T-helper 2 cell (primary cell): ENCODE data around the gene SLC6A11.

Experiments
- DNase-seq, 5 experiments: peaks; one replicate each; pipeline versions ENCODE4 v3.0.0 to v3.0.0-alpha.2; 2012 to 2022
- total RNA-seq, 2 donors: gene quantifications; one replicate each; lab custom pipeline; 2026; lab: John Stamatoyannopoulos, UW

SLC6A11 gene
- total RNA-seq, result 0 reads per million in 2 donors

- no peak for DNase-seq
Observed at GRCh38 chr3:10816019-10816862, at the start of gene SLC6A11. Gene SLC6A11, plus strand, starts transcription at chr3:10816228. Its CDS starts 38 bp downstream, at chr3:10816266.

DNA sequence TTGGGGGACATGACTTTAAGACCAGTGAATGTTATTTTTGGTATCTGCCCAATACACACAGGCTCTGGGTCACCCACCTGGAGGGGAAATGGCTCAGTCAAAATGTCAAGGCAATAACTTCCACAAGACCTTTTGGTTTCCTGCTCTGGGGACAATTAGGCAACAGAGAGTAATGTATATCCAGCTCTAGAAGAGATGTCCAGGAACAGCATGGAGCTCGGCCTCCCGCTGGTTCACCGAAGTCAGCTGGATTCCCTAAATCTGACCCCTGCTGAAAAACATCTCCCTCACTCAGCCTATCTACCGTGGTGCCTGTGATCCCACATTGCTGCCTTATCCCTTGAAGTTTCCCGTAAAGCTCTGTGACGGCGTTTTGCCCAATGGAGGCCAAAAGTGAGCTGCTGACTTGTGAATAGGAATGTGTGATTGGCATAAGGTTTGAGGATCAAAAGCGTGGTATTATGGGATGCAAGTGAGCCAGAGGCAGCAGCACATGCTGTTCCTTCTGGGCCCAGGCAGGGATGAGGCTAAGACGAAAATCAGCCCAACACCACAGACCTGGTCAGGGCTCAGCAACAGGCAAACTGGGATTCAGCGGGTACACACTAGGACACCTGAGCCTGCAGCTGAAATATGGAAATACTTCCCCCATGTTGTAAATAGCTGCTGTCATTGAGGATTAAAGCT, 47.2 kb upstream of the SLC6A11 start:
- no peak for DNase-seq

GRCh38 chr3:10770547-10770946, 45.5 kb upstream of the SLC6A11 start:
- no peak for DNase-seq

DNA sequence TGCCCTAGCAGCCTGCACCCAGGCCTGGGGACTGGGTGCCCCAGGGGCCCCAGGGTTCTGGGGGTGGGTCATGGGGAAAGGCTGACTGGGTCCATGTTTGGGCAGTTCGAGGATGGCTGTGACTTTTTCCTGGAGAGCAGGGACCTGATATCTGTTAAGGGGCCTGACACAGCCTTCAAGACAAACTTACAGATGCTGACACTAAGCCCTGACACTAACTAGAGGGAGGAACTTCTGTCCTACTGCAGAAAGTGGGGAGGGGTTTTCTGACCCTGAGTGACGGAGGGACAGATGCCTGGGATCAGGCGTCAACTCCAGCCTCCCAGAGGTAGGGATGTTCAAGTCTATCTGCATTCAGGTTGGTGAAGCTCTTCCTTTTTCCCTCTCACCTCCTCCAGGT, 45.0 kb upstream of the SLC6A11 start:
- no peak for DNase-seq

DNA sequence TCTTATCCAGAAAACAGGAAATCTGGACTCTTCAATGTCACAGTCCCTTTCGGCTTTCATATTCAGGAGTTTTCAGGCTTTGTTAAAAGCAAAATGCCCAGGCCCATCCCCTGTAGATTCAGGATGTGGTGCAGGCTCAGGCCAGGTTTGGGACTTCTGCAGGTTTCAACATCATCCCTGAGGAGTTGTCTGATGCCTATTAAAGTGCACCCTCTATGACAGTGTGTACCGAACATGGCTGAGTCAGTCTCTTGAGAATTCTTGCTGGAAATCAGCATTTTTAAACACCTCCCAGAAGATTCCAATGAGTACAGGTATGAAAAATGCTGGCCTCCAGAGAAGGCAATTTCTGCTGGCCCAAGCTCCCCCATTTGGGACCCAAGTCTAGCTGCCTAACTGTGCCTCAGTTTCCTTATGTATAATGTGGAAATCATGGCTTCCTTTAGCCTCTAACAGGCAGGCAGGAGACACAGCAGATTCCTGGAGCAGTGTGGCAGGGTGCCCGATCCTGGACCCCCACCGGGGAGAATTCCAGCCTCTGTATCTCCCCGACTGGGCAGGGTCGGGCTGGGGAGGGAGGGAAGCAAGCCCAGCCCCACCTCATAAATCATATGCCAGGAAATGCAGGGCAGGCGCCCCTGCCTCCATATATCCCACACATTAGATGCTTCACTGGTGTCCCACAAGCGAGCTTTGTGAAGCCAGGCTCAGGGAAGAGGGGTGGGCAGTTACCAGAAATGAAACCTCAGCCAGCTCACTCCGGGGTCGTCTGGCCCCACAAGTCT, 44.4 kb upstream of the SLC6A11 start:
- DNase-seq, result no peak

- DNase-seq, result no peak
Observed at GRCh38 chr3:10772271-10773161, 43.5 kb upstream of the SLC6A11 start.

DNA sequence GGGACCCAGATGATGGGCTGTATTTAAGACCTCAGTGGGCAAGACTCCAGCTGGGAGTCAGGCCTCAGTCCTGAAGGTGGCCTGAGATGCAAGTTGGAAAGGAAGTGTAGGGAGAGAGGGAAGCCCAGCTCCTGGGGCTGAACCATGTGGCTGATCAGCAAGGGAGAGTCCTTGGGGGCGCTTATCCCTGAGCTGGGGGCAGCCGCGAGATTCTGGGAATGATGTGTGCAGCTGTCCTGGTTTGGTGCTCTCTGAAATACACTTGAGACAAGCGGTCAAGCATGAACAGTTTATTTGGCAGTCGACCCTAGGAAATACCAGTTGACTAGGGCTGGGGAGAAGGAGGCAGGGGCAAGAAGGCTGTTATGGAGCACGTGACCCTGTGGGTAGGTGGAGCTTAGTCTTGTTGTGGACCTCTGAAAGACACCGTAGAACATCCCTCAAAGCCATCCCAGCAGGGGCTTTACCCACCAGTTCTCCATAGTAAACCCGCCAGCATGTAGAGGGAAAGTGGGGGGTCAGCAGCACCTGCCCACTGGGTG, 41.8 kb upstream of the SLC6A11 start:
- no peak for DNase-seq

DNA sequence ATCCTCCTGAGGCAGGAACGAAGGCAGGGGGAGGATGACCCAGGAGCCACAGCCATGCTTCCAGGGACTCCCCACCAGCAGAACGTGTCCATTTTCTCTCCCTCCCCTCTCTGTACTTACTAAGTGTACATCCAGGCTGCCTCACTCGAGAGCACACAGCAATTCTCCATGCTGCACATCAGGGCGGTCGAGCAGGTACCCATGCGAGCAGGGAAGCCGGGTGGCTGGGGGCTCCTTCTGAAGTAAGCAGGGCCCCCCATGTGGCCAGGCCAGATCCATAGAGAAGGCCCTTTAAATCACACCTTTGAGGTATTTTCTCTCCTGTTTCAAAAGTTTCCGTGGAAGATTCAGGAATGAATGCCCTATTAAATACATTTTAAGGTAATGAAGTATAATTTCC, 41.2 kb upstream of the SLC6A11 start:
- DNase-seq, result no peak

DNA sequence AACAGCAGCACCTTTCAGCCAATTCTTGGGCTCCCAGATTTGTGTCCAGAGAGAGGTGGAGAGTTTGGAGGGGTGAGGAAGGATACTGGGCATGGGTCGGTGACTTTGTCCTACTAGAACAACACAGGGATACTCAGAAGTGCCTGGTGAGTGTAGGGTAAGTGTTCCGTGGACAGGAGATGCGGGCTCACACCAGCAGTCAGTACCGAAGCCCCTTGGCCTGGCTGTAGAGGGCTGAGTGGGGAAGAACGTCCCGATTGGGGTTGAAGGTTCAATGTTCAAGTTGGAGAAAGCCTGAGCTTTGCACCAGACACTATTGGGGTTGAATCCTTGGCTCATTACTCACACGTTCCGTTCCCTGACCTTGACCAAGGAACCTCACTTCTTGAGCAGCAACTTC, 40.8 kb upstream of the SLC6A11 start:
- no peak for DNase-seq

- no peak for DNase-seq
Observed at GRCh38 chr3:10775828-10776227, 40.2 kb upstream of the SLC6A11 start.

DNA sequence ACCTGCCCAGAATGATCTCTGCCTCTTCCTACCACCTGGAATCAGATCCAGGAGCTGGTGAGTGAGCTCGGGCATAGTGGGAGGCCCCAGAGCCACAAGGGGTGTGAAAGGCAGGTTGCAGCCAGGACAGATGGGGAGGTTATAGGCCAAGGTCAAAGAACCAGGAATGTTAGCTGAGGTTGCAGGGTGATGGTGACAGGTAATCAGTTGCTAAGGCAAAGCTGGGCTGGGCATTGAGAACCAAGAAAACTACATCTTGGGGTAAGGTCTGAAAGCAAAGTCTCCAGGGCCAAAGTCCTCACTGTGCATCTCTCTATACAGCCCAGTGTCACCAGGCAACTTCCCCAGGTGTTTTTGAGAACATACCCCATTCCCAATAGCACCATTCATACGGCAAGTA, 38.4 kb upstream of the SLC6A11 start:
- no peak for DNase-seq

GRCh38 chr3:10778492-10779292, 37.3 kb upstream of the SLC6A11 start:
- DNase-seq, result no peak

DNA sequence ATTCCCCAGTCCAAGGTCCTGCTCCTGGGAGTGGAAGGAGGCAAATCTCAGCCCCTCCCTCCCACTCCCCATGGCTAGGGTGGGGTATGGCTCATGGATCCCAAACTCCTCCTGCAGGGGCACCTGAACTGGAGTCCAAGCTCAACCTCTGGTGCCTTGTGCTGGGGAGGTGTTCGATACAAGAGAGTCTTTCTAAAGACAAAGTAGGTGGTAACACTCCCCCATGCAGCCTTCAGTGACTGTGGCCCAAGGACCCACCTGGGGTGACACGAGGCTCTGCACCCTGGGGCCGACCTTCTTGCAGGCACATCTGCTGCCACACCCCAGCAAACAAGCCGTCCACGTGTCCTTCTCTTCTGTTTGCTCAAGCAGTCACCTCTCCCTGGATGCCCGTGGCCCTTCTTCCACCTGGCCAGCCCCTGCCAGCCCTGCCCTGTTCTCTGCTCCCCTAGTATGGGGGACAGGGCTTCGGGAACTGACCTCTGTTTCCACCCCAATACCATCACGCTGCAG, 36.7 kb upstream of the SLC6A11 start:
- DNase-seq, result no peak

DNA sequence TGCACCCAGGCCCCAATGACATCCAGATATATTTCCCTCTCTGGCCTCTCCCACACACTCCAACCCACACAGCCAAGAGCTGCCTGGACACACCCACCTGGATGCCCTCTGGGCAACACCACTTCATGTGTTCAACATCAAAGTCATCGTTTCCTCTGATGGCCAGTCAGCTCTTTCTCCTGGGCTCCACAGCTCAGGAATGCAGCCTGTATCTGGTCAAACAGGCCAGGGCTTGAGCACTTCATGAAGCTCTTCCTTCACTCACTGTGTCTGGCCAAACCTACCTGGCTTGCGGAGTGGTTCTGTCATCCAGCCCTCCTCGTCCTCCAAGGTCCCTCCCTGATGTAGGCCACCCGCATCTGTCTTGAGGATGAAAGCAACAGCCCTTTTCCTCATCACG, 35.8 kb upstream of the SLC6A11 start:
- no peak for DNase-seq

DNA sequence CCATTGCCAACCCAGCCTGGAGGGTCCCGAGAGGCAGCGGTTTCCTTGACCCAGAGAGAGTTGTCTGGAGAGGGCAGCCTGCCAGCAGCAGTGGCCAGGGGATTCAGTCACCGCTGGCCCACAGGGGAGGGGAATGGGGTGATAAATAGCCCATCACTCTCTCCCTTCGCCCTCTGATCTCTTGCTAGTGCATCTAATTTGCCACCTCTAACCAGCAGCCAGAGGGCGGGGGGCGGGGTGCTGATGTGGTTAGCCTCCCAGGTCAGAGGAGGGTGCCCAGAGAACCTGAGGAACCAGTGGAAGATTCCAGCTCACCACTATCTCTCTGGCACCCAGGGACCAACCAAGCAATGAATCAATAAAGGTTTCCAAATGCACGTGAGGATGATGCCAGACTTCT, 35.1 kb upstream of the SLC6A11 start:
- DNase-seq, result no peak

GRCh38 chr3:10781981-10782380, 34.0 kb upstream of the SLC6A11 start:
- no peak for DNase-seq

GRCh38 chr3:10783360-10784351, 32.4 kb upstream of the SLC6A11 start:
- DNase-seq, result peak in 1 of 5 experiments; percentile 25

DNA sequence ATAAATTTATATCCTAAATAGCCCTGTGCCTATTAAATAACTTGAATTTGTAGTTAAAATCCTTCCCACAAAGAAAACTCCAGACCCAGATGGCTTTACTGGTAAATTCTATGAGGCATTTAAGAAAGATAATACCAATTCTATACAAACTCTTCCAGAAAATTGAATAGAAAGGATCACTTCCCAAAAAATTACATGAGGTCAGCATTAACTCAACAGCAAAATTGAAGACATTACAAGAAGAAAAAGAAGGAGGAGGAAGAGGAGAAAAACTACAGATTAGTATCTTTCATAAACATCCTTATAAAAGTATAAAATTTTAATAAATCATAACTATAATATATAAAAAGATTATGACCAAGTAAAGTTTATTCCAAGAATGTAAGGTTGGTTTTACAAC, 29.4 kb upstream of the SLC6A11 start:
- no peak for DNase-seq

- no peak for DNase-seq
Observed at GRCh38 chr3:10788451-10788850, 27.6 kb upstream of the SLC6A11 start.

- DNase-seq, result no peak
Observed at GRCh38 chr3:10790713-10791112, 25.3 kb upstream of the SLC6A11 start.
